Astrocyte of the spinal cord (primary cell): ENCODE measurements around the gene CBFA2T3.

Source experiments
- DNase-seq: peaks from one replicate; pipeline ENCODE4 v3.0.0; 2011; ENCODE audit warnings: low read depth, low spot score
- H3K4me3 ChIP-seq: 2 replicates; pipeline ENCODE4 v1.5.1; 2011; ENCODE audit warnings: low read depth, mild to moderate bottlenecking, low read length, moderate library complexity
- in situ Hi-C: cut with HindIII; loops from 2 replicates; pipeline ENCODE4 v1.10.0; 2017; ENCODE audit warnings: low sequenced_read_pairs
- TF ChIP-seq, protein P1 (sequence below): IDR thresholded peaks from 2 replicates; pipeline ENCODE4 v1.5.1; 2012; ENCODE audit warnings: low read depth, mild to moderate bottlenecking, low read length, inconsistent platforms

CBFA2T3 gene

GRCh38 chr16:88864521-88864920, 112.5 kb downstream of the CBFA2T3 start:
- in situ Hi-C loops: no loop called here
- TF ChIP-seq, protein P1, sequence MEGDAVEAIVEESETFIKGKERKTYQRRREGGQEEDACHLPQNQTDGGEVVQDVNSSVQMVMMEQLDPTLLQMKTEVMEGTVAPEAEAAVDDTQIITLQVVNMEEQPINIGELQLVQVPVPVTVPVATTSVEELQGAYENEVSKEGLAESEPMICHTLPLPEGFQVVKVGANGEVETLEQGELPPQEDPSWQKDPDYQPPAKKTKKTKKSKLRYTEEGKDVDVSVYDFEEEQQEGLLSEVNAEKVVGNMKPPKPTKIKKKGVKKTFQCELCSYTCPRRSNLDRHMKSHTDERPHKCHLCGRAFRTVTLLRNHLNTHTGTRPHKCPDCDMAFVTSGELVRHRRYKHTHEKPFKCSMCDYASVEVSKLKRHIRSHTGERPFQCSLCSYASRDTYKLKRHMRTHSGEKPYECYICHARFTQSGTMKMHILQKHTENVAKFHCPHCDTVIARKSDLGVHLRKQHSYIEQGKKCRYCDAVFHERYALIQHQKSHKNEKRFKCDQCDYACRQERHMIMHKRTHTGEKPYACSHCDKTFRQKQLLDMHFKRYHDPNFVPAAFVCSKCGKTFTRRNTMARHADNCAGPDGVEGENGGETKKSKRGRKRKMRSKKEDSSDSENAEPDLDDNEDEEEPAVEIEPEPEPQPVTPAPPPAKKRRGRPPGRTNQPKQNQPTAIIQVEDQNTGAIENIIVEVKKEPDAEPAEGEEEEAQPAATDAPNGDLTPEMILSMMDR: no peak
- no peak for DNase-seq
- no peak overlapping the region for H3K4me3 ChIP-seq

DNA sequence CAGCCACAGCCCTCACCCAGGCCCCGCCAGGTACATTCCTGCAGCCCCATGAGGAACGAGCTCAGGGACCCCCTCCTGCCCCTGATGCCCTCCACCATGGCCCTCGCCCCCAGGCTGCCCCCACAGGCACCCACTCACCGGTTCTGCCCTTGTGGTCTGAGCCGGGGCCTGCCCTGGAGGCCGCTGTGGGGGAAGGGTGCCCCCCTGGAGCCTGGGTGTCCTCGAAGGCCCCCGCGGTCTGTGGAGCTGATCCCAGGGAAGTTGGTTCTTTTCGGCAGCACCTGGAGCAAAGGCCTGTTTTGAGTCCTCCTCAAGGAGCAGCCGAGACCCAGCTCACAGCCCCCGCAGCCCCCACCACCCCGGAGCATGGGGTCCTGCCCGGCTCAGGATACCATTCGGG, 112.9 kb downstream of the CBFA2T3 start:
- in situ Hi-C loops: no loop called here
- H3K4me3 ChIP-seq: no peak overlapping the region
- TF ChIP-seq, protein P1: no peak
- no peak for DNase-seq

DNA sequence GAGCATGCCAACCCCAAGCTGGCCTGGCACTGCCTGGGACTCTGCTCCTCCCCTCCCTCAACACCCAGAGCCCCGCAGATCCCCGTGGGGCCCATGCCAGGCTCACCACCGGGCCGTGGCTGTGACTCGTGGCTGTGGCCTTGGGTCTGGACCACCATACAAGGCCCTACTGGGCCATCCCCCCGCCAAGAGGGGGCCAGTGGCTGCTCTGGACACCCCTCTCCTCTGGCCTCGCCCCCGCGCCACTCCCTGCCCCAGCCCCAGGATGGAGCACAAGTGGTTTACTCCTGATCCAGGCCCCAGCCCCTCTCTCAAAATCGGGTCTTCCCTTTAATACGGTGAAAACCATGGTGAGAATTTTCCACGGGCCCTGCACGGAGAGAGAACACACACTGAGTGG, 113.6 kb downstream of the CBFA2T3 start:
- H3K4me3 ChIP-seq: no peak overlapping the region
- no peak for DNase-seq
- TF ChIP-seq, protein P1: no peak
- in situ Hi-C loops: no loop called here

DNA sequence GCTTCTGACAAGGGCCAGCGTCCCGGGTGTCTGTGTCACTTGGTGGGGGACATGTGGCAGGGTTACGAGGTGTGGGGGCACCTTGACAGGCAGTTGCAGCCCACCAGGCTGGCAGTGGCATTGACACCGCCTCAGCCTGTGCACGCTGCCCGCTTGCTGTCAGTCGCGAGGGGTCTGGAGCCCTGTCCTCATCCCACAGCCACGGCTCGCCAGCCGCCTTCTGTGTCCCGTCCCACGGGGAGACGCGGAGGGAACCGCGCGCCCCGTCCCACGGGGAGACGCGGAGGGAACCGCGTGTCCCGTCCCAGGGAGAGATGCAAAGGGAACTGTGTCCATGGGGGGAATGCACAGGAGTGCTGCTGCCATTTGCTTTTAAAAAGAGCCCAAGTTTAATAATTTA, 114.0 kb downstream of the CBFA2T3 start:
- no peak for DNase-seq
- in situ Hi-C loops: no loop called here
- TF ChIP-seq, protein P1: no peak
- H3K4me3 ChIP-seq: no peak overlapping the region

DNA sequence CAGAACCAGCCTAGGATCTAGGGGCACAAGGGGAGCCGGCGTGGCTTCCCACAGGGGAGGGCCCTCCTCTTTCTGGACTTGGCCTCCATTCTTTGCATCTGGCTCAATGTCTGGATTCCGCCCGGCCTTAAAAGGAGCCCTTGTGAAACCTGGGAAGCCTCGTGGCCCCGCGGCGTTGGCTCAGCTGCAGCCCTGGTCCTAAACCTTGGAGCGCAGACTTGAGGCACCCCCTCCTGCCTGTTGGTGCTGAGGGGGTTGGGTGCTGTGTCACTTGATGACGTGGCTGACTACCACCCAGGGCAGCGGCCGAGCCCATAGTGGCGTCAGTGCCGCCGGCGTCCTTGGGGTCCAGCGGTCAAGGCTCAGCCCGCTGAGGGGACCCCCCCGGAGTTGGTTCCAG, 115.6 kb downstream of the CBFA2T3 start:
- in situ Hi-C loops: no loop called here
- H3K4me3 ChIP-seq: no peak overlapping the region
- DNase-seq: no peak
- TF ChIP-seq, protein P1: no peak

DNA sequence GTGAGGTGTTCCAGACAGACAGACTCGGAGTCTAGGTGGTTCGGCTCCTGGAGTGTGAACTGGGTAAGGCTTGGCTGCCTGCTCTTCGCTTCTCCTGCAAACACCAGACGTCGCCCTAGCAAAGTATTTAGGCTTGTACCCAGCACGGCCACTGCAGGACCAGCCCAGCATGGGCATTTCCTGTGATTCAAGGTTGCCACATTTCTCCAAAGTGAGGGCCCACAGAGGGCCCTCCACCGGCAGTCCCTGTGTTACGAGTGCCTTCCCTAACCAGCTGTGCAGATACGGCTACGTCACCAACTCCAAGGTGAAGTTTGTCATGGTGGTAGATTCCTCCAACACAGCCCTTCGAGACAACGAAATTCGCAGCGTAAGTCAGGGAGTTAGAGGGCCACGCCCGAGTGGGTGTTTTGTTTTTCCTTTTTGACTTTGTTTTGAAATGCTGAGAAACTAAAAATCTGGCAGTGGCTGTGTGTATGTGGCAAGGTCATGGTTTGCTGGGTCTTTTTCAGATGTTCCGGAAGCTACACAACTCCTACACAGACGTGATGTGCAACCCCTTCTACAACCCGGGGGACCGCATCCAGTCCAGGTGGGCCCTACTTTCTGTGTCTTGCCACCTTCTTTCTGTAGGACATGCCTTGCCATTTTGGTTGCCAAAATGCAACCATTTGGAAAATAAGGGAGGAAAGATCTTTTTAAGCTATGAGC, 117.5 kb downstream of the CBFA2T3 start:
- TF ChIP-seq, protein P1: no peak
- H3K4me3 ChIP-seq: no peak overlapping the region
- no peak for DNase-seq
- in situ Hi-C loops: no loop called here
